ENCODE results near the gene HAP1.
"Not testable (repeated sequence)": the region's sequence is repeated elsewhere in the genome, so short reads cannot be mapped to it uniquely, and the experiment has no call there.

The HAP1 gene

GRCh38 chr17:41676058-41676419, 58.4 kb downstream of the HAP1 start:
- H3K9me3 ChIP-seq: no peaks in the 10 kb centered on the region
- H3K4me3 ChIP-seq: no peak overlapping the region
- no peaks in the 10 kb centered on the region for H3K36me3 ChIP-seq
- H3K27me3 ChIP-seq: peaks cover 0 to 18% of the 10 kb centered on the region in 2 donors
- intact Hi-C loops (cut with DNase I; ENCODE audit: low total_unique reads): no loop called here
- no peaks in the 10 kb centered on the region for H3K4me1 ChIP-seq
- no peak for TF ChIP-seq CTCF (IDR thresholded peaks at IDR 0.05)
- no peak overlapping the region for H3K27ac ChIP-seq
- DNase-seq: no peak

DNA sequence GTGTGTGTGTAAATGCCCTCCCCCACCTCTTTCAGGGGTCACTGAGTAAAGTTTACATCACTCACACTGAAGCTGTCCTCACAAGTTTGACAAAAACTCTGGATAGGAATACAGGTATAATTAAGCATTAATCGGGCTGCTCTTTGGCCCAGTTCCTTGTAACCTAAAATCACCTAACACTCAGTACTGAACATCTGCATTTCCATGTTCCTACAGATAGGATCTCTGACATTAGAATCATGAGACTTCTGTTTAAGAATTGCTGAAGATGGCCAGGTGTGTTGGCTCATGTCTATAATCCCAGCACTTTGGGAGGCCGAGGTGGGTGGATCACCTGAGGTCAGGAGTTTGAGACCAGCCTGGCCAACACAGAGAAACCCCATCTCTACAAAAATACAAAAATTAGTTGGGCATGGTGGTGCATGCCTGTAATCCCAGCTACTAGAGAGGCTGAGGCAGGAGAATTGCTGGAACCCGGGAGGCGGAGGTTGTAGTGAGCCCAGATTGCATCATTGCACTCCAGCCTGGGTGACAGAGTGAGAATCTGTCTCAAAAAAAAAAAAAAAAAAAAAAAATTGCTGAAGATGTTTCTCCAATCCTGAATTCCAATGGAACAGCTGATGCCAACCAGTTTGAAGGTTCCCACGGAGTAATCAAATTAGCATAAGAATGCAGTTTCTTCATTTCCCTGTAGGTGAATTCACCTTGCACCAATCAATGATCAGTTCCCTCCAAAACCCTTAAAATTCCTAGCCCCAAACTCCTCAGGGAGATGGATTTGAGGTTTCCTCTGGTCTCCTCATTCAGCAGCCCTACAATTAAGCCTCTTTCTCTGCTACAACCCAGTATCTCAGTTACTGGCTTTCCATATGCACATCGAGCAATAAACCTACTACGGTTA, 59.0 kb downstream of the HAP1 start:
- H3K4me1 ChIP-seq; H3K27ac ChIP-seq; H3K9me3 ChIP-seq; intact Hi-C loops (cut with DNase I; ENCODE audit: low total_unique reads); H3K4me3 ChIP-seq; H3K36me3 ChIP-seq; DNase-seq: not testable (repeated sequence)
- H3K27me3 ChIP-seq: peaks cover 0 to 14% of the 10 kb centered on the region in 2 donors
